HT-29 (cell line): Measurements from ENCODE around the gene PPAT. TPM values are rescaled to one million over a fixed set of nuclear protein-coding genes. Genes with fewer than 3 reads are reported as not detected.

Source experiments
- DNase-seq: peaks from one replicate; pipeline ENCODE4 v3.0.0-alpha.2; 2015; ENCODE audit warnings: low spot score
- total RNA-seq: library from RNA; depleted of rRNA; stranded (reverse); fragments of >200 nt; shearing (Covaris generic); gene quantifications from 2 replicates; pipeline ENCODE4 v1.2.3, GENCODE V29; 2014

The PPAT gene
- total RNA-seq, 1 experiment from 2014 or later = 20.2 TPM

DNA sequence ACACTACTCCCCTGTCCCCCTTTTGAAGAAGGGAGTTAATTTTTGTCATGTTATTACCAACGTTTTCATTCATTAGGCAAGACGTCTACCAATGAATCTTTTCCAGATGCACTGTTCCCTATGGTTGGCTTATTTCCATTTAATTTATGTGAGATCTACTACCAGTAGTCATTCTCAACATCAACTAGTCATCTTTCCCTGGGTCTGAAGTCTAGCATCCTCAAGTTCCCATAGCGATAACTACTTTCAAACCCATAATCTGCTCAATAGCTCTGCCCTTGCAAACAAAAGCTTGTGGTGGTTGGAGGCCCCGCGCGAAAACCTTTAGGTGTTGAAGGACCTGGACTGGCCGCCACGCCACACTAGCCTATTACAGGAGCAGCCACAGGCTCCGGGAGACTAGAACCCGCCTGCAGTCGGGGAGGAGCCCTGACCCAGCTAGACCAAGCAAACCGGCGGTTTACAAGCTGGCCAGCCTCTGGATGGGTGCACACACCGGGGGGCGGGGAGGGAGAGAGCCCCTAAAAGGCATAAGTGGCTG lies 746 bp downstream of the PPAT start:
- peak; percentile 86 for DNase-seq

- DNase-seq = no peak
Measured at GRCh38 chr4:56433280-56433679, 2.1 kb downstream of the PPAT start.

DNA sequence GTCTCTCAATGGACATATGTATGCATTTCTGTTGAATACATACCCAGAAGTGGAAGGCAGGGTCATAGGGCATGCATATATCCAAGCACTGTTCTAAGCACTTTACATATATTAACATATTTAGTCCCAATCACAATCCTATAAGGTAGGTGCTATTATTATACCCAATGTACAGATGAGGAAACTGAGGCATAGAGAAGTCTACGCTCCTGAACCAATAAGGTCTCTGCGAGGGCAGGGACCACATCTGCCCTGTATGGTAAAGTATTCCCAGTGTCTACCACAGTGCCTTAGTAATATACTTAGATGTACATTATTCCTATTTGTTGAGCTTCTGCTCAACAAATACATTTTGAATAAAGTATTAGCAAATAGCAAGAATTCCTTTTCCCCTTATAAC lies 5.2 kb downstream of the PPAT start:
- no peak for DNase-seq

DNA sequence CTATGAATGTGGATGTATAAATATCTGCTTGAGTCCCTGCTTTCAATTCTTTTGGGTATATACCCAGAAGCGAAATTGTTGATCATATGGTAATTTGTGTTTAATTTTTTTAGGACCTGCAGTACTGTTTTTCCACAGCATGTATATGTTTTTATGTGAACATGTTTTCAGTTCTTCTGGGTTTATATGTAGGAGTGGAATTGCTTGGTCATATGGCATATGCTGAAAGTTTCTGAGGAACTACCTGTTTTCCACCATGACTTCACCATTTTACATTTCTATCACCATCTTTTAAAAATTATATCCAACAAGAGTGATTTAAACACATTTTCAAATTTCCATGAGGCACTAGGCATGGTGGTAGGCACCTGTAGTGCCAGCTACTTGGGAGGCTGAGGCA lies 8.2 kb downstream of the PPAT start:
- DNase-seq = no peak

GRCh38 chr4:56426273-56426672 lies 9.1 kb downstream of the PPAT start:
- DNase-seq = no peak

DNA sequence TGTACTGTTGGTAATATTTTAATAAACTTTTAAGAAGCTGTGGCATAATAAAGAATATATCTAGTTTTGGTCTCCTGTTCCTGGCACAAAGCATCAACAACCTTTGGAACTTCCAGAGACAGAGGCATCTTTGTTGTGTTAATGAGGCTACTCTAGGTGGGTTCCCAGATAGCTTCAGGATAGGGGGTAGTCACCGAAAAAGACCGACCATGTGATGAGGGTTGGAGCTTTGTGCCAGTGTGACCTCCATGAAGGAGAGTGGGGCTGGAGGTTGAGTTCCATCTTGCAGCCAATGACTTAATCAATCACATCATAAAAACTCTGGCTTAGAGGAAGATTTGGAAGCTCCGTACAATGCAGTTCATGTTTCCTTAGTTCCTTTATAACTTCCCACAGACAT lies 9.9 kb downstream of the PPAT start:
- no peak for DNase-seq

DNA sequence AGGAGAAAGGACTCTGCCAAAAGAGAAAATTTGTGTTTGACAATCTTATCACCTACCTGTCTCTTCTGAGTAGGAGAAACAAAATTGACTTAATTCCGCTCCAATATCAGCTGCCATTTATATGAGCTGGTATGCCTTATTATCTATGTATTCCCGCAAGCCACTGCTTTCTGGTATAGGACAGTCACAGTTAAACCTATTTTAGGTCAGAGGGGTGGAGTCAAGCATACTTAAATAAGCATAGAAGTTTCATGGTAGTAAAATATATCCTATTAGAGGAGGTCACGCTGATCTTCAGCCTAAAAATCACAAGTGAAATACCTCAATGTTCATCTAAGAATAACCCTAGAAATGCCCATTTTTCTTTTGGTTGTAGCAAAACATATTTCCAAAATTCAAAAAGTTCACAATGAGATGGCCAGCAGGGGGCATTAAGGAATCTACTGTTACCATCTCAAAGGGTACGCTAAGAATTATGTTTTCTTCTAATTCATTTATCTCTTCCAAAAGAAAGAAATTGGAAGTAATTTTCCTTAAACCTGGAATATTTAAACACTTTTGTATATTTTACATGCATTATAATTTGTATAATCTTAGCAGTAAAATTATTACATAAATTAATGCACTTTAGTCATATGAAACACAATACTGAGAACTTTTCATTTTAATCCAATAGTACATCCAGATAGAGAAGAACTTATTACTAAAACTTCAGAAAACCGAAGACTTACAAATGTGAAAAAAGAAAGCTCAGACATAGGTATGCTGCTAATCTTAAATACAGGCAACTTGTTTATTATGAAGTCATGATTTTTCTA lies 10.5 kb downstream of the PPAT start:
- DNase-seq = peak; percentile 53

DNA sequence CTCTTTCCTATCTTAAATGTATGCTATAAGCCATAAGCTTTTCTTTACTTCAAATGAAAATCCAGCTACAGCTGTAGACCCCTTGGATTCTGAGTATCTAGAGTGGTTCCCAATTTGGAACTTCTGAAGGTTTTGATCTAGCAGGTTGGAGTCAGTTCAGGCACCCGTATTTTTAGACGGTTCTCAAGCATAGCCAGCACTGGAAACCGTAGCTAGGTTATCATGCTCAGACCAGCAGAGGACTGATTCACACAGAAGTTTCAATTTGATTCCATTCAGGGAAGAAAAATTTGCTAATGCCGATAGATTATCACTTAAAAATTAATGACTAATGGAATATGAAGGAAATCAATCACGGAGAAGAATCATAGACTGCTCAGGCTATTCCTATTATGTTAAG lies 11.2 kb downstream of the PPAT start:
- no peak for DNase-seq

- DNase-seq = no peak
Measured at GRCh38 chr4:56417396-56417795, 18.0 kb downstream of the PPAT start.

DNA sequence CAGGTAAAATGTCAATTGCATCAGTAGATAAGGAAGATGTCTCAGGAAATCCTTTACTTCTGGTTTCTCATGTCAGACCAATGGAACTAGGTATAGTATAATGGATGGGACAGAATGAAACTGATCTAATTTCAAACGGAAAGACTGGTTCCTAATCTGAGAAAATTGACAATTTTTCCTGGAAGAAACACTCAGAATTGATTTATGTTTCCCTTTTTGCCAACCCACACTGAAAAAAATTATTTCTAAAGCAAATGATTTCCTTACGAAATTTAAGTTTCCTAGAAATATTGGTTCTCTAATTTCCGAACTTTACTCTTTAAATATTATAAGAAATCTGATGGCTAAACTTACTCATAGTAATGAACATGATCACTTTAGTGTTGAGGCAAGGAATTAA lies 19.1 kb downstream of the PPAT start:
- DNase-seq = no peak

- DNase-seq = no peak
Measured at GRCh38 chr4:56414135-56414670, 21.2 kb downstream of the PPAT start.

- DNase-seq = peak; percentile 94
Measured at GRCh38 chr4:56410247-56411062, 25.0 kb downstream of the PPAT start.

DNA sequence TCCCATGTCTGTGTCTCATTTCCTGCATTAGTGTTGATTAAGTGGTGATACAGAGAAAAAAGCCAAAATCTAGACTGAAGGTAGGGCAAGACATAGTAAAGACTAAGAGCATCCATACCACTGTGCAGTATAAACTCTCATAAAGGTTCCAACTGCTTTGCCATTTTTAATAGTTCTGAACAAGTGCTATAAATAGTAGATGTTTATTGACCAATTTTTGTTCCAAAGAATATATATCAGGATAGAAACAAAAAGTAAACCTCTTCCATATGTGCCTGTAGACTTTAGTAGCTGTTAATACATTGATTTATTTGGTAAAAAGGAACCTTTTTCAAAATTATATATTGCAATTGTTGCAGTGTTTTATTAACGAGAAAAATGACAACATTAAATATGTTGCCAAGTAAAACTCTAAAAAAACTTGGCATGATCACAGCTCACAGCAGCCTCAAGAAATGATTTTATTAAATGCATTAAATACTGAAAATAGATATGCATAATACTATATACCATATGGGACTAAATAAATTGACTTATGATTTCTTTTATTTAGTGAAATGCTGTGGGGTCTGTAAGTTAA lies 25.8 kb downstream of the PPAT start:
- DNase-seq = no peak

GRCh38 chr4:56408978-56409377 lies 26.4 kb downstream of the PPAT start:
- no peak for DNase-seq

DNA sequence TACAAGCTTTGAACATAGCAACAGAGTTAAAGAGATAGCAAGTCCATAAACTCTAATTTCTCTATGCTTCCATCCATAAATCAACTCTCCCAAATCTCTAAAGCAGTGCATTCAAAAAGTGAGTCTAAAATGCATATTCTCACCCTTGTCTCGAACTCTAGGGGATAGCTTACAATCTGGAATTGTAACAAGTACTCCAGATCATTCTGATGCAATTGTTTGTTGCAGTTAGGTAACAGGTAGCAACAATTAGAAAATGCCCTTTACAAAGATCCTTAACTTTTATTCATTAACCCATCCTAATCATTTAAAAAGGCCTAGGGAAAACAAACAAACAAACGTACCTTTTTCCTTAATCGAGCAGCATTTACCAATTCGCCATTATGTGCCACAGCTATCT lies 29.3 kb downstream of the PPAT start:
- no peak for DNase-seq

GRCh38 chr4:56405016-56405415 lies 30.4 kb downstream of the PPAT start:
- DNase-seq = no peak

DNA sequence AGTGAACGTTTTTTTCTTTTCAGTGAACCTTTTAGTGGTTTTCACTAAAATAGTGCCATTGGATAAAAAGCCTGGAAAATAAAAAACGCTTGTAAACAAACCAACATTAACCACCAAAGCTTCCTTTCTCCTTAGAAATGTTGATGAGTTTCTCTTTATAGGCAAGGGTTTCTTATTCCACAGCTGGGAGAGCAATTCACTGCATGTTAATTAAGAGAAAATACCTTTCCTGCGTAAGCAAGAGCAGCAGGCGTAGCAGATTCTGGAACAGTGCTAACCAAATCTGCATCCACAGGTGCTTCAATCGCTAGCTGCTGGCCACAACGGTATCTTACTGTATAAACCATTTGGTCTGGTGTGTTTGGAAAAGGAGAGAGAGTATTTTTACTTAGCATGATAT lies 34.9 kb downstream of the PPAT start:
- no peak for DNase-seq

- no peak for DNase-seq
Measured at GRCh38 chr4:56391270-56391669, 44.1 kb downstream of the PPAT start.

GRCh38 chr4:56389558-56389957 lies 45.9 kb downstream of the PPAT start:
- DNase-seq = no peak

GRCh38 chr4:56388306-56388705 lies 47.1 kb downstream of the PPAT start:
- no peak for DNase-seq

- DNase-seq = peak; percentile 96
Measured at GRCh38 chr4:56387023-56388001, 48.1 kb downstream of the PPAT start, which contains the start of gene AASDH. TSS of gene AASDH (minus strand) at chr4:56387491. CDS start at chr4:56384299, 3,192 bp downstream.
